ENCODE measurements around the gene ZNF653.
A peak's percentile ranks its signal among the peaks of the same experiment; 100 is the strongest.

Gene ZNF653, protein sequence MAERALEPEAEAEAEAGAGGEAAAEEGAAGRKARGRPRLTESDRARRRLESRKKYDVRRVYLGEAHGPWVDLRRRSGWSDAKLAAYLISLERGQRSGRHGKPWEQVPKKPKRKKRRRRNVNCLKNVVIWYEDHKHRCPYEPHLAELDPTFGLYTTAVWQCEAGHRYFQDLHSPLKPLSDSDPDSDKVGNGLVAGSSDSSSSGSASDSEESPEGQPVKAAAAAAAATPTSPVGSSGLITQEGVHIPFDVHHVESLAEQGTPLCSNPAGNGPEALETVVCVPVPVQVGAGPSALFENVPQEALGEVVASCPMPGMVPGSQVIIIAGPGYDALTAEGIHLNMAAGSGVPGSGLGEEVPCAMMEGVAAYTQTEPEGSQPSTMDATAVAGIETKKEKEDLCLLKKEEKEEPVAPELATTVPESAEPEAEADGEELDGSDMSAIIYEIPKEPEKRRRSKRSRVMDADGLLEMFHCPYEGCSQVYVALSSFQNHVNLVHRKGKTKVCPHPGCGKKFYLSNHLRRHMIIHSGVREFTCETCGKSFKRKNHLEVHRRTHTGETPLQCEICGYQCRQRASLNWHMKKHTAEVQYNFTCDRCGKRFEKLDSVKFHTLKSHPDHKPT

DNA sequence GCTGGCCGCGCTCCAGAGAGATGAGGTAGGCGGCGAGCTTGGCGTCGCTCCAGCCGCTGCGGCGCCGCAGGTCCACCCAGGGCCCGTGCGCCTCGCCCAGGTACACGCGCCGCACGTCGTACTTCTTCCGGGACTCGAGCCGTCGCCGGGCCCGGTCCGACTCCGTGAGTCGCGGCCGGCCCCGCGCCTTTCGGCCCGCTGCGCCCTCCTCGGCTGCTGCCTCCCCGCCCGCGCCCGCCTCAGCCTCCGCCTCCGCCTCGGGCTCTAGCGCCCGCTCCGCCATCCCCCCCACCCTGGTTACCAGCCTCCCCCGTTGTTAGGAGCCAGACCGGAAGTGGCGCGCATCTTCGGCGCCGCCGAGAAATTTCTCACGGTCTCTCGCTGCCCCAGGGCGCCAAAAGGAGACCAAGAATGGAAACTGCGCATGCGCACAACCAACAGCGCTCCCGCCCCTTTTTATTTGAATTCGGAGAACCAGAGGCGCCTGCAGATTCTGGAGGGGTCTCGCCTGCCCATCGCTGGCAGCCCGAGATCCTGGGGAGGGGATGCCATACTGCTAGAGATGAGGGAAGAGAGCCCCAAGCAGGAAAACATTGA lies at the start of gene ZNF653:
TSS of gene ZNF653 (minus strand) at position 336 of the 597 bp plus-strand sequence. CDS start at position 283, 53 bp downstream.
- DNase-seq = peak; percentile 97

DNA sequence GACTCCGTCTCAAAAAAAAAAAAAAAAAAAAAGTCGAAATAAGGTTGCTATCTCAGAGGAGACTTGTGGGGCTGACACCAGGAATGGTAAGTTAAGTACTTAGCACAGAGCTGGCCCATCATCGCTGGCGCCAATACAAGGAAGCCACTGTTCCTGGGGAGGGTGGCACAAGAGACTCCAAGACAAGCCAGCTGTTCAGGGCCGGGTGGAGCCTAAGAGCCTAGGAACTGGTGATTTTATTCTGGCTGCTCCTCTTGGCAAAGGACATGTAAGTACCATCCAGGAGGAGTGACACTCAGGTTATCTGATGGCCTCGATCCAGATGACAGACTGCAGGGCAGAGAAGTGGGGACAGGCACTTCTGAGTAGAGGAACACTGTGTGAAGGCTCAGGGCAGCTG lies 49.6 kb upstream of the ZNF653 start:
- no peak for DNase-seq

DNA sequence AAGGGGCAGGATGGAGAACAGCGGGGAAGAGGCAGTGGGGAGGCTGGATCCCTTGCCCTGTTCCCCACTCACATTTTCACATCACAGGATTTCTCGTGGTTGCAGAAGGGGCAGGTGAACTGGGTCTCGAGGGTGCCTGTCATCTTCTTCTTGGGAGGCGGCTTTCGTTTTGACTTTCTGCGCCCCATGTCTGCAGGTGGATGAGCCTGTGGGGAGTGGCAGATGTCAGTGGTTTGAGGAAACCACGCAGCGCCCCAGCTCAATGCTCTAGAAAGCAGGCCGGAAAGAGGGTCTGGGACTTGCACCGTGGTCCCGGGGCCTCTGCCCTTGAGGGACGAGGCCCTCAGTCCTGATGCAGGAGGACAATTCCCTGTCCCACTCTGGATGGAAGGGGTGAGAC lies 48.5 kb upstream of the ZNF653 start:
- no peak for DNase-seq

DNA sequence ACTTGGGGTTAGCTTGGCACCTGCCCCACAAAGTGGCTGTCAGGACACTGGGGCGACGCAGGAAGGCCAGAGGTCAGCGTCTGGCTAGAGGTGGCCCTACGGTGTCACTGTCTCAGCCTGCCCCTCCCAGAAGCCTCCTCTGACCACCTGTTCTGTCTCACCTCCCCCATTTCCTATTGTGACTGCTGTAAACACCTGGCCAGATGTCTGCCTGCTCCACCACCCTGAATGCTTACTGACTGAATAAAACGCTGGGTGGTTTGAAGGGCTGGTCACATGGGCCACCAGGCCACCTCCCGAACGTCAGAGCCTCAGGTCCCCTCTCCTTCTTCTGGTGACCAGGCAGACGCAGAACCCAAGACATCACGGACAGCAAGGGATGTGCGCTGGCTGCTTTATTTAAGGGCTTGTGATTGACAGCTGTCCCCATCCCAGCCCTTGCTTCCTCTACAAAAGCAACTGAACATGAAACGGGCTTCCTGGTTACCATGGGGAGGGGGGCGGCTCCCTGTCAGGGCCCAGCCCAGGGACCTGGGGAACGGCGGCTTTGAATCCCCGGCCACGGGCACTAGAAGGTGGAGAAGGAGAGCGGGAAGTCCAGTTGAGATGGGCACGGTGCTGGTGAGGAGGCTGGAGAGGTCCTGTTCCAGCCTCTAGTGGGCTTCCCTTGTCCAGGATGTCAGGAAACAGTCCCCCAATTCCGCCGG lies 47.2 kb upstream of the ZNF653 start:
- no peak for DNase-seq

DNA sequence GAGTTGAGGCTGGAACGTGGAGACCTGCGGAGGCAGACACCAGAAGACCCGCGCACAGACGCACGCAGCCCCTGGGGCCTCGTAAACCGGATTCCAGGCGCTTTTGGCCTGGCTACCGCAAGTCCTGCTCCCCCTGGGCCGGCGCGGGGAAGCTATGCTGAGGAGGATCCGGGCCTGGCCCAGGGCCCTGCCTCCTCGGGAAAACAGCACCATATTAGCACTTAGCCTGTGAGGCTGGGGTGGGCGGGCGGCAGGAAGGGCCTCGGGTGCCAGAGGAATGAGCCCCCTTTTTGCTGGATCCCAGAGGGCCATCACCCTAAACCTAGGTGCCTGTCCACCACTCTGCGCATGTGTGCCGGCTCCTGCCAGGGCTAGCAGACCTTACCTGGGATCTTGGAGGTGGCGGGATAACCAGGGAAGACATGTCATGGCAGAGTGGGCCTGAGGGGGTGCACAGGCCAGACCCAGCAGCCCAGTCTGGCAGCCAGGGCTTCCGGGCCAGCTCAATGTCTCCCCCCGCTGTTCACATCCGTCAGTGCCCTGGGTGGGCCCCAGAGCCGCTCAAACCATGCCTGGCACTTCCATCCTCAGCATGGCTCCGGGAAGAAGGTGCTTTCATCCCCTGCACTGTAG lies 46.1 kb upstream of the ZNF653 start:
- no peak for DNase-seq

DNA sequence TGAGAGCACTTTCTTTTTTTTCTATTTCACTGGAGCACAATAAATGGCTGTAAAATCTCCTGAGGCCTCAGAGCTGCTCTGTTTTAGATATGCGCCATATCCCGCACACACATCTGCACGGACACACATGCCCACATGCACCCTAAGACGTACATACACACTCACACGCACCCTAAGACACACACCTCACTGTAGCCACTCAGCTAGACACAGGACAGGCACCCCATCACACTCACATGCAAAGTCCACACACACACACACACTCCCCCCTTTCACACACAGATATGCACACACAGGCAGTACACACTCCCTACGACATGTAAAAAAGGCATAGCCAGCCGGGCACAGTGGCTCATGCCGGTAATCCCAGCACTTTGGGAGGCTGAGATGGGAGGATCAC lies 44.6 kb upstream of the ZNF653 start:
- no peak for DNase-seq

DNA sequence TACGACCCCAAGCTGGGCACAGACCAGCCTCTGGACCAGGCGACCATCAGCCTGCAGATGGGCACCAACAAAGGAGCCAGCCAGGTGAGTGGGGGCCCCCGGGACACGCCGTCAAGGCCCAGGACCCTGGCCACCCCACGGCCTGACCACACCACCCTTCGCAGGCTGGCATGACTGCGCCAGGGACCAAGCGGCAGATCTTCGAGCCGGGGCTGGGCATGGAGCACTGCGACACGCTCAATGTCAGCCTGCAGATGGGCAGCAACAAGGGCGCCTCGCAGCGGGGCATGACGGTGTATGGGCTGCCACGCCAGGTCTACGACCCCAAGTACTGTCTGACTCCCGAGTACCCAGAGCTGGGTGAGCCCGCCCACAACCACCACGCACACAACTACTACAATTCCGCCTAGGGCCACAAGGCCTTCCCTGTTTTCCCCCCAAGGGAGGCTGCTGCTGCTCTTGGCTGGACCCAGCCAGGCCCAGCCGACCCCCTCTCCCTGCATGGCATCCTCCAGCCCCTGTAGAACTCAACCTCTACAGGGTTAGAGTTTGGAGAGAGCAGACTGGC lies 43.8 kb upstream of the ZNF653 start:
- no peak for DNase-seq

DNA sequence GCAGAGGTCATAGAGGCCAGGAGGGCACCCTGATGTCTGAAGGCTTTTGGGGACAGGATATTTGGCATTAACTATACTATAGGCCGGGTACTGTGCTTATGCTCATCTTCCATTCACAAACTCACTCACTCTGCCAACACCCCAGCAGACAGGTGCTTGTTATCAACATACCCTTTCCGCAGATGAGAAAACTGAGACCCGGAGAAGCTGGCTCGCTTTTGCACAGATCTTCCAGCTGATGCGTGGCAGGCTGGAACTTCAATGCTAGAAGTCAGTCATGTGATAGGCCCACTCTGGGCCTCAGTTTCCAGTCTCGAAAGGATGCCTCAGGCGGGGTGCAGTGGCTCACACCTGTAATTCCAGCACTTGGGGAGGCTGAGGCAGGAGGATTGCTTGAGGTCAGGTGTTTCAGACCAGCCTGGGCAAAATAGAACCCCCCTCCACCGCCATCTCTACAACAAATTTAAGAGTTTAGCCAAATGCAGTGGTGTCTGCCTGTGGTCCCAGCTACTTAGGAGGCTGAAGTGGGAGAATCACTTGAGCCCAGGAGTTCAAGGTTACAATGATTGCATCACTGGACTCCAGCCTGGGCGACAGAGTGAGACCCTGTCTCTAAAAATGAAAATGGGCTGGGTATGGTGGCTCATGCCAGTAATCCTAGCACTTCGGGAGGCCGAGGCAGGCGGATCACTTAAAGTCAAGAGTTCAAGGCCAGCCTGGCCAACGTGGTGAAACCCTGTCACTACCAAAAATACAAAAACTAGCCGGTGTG lies 42.5 kb upstream of the ZNF653 start:
- no peak for DNase-seq

DNA sequence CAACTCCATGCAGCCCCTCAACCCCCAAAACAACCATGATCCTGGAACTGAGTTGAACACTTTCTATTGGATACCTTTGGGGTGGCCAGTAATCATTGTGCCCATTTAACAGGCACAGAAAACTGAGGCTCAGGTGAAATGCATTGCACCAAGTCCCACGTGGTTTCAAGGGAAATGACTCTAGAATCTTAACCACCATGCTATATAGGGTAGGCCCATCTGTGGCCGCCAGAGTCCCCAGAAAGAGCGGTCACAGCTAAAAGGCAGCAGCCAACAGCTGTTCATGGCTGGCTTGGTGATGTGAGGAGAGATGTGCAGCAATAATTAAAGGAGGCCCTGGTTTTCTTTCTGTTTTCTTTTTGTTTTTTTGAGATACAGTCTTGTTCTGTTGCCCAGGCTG lies 35.6 kb upstream of the ZNF653 start:
- DNase-seq = no peak

DNA sequence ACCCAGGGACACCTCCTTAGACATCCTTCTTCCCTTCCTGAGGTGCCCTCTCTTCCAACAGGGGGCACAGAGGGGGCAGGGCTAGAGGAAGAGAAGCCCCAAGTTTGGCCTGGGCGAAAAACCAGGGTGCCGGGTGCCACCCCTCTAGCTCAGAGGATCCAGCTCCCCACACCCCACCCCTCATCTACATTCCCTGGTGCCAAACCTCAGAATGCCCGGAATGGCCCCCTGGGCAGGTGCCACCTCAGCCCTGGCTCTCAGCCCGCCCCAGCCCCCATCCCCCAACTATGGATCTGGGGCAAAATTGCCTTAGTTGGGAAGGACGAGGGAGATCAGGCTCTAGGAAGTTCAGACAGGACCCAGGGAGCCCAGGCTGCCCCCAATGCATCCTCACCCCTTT lies 35.0 kb upstream of the ZNF653 start:
- DNase-seq = no peak

DNA sequence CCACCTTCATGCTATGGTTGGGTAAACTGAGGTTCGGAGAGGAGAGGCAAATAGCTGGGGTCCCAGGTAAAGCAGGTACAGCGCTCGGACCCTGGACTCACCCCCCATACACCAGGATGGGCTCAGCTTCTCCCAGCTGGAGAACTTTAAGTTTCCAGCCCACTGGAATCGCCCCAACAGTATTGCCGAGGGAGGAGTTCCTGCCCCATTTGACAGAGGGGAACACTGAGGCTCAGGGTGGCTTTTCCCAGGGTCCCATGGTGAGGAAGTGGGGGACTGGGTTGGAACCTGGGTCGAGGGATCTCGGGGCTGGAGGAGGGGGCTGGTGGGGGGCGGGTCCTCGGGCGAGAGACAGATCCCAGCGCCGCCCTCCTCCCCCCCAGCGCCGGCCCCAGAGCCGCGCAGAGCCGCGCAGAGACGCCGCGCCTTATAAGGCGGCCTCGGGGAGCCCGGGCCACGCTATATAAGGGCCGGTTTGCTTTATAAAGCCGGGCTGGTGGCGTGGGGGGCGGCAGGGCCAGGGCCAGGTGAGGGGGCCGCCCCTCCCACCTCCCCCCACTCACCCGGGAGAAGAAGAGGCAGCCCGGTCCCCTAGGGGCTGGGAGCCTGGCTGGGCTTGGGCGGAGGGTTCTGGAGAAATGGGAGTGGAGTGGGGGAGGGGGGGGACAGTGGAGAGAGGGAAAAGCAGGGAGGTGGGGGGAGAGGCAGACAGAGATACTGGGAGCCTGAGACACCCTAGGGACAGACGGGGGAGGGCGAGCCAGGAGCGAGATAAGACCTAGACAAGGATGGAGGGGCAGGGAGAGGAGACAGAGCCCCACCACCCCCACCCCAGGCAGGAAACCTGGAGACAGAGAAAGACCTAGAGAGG lies 34.1 kb upstream of the ZNF653 start:
- DNase-seq = no peak

DNA sequence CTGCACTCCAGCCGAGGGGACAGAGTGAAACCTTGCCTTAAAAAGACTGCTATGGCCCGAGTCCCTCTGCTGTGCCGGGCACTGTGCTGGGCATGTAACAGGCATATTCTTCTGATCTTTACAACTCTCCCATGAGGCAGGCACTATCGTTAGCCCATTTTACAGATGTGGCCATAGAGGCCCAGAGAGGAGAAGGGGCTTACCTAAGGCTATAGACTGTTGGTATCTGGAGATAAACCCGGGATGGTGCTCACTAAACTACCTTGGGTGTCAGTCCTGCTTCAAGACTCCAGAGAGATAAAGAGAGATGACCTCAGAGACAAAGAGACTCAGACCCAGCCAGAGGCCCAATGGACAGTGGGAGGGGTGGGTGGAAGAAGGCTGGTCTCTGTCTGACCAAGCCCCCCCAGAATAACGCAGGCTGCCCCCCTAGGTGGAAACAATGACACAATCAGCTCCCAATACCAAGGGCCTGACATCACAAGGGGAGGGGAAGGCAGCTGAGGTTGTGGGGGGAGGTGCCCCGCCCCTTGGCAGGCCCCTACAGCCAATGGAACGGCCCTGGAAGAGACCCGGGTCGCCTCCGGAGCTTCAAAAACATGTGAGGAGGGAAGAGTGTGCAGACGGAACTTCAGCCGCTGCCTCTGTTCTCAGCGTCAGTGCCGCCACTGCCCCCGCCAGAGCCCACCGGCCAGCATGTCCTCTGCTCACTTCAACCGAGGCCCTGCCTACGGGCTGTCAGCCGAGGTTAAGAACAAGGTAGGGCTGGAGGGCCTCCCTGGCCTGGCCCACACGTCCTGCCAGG lies 32.8 kb upstream of the ZNF653 start, which contains the start of gene CNN1:
TSS of gene CNN1 (plus strand) at position 620 of the 805 bp plus-strand sequence. CDS start at position 697, 77 bp downstream.
- no peak for DNase-seq

DNA sequence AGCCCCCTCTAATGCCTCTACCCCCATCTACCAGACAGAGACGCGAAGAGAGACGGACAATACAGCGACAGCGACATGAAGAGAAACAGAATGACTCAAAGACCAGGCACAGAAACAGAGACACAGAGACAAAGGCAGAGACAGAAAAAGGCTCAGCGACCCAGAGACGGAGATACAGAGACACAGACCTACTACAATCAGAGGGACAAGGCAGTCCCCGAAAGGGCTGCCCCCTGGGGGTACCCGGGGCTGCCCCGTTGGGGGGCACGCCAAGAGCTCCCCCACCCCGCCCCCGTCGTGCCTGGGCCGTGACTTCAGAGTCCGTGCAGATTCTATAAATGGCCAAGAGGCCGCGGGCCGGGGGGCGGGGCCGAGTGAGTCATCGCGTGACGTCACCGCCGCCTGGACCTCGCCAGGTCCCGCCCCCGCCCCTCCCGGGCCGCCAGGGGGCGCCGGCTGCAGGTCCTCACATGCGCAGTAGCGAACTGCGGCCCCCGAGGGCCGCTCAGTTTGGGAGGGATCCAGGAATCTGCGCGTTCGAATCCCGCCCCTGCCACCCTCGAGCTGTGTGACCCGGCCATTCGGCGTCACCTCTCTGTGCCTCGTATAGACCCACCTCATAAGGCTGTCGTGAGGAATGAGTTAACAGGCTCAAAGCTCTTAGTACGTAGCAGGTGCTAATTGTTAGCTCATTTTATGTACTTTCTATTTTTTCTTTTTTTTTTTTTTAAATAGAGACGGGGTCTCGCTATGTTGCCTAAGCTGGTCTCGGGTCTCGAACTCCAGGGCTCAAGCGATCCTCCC lies 30.4 kb upstream of the ZNF653 start:
- peak; percentile 85 for DNase-seq

DNA sequence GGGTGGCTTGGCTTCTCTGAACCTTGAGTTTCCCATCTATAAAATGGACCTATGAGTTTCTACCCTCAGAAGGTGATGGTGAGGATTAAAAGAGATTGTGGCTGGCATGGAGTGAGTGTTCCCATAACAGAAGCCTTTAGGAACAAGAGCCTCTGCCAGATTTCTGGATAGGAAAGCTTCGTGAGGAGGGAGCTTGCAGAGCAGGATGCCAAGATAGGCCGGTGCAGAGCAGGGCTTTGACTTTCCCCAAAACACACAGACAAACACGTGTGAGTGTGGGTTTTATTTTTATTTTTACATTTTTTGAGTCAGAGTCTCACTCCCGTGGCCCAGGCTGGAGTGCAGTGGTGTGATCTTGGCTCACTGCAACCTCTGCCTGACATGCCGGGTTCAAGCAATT lies 29.3 kb upstream of the ZNF653 start:
- no peak for DNase-seq

DNA sequence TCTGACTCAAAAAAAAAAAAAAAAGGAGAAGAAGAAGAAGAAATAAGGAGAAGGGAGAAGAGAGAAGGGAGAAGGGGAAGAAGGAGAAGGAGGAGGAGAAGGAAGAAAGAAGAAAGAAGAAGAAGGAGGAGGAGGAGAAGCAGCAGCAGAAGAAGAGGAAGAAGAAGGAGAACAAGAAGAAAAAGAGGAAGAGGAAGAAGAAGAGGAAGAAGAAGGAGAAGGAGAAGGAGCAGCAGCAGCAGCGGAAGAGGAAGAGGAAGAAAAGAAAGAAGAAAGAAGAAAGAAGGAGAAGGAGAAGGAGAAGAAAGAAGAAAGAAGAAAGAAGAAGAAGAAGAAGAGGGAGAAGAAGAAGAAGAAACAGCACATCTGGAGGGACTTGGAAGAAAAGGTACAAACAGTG lies 28.9 kb upstream of the ZNF653 start:
- DNase-seq = no peak

DNA sequence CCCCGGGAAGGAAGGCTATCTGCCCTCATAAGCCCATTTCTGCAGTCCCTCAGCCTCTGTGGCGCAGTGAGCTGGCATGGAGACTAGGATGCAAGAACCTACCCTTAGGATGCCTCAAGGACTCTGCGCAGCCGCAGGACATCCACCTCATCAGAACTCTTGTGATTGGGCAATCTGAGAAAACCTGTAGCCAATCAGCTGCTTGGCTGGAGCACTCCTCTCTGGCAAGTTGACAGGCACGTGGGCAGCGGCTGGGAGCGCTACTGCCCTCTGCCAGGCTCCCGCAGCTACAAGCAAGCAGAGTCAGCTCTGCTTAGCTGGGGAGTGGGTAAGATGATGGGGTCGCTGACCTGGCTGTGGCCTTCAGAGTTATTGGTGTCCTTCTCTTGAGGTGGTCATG lies 24.8 kb upstream of the ZNF653 start:
- DNase-seq = peak; percentile 96

DNA sequence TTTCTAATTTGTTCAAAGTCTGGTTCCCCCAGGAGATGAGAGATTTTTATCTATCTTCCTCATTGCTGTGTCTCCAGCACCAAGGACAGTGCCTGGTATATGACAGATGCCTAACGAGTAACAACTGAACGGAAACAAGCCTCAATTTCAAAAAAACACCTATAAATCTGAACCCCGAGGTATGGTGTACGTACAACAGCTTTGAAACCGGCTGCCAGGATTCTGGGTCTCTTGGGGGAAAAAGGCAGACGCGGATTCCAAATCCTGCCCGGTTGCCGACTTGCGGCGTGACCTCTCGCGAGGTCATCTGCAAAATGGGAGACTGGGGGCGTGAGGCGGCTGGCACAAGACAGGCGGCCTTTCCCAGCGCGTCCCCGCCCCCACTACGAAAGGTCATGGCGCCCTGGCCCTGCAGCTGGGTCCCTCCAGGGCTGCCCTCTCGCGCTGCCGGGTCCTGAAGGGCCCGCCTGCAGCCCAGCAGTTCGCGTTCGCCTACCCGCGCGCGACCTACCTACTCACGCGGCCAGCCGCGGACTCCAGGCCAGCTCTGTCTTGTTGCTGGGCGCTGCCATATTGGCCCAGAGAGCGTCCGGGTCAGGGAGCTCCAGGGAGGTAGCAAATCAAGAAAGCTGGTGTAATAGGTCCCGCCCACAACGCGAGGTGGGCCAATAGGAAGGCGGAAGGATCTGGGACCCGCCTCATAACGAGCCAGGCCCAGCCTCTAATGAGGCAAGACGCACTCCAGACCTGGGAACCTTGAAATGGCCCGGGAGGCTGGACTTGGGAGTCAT lies 23.1 kb upstream of the ZNF653 start, which contains the start of gene ECSIT:
TSS of gene ECSIT (minus strand) at position 584 of the 791 bp plus-strand sequence. CDS start 9,964 bp downstream, outside the sequence.
- peak; percentile 99 for DNase-seq

DNA sequence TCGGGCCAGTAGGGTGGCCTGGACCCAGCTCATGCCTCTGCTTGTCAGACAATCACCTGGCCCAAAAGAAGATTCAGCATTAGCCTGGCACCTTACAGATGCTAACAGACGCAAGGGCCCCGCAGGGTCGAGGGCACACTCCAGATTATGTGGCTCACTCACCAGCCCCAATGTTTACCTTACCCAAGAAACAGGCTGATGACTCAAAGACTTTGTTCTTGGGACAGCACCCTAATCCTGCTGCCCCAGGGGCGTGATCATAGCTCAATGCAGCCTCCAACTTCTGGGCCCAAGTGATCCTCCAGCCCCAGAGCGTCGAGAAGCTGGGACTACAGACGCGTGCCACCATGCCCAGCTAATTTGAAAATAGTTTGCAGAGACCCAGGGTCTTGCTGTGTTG lies 13.5 kb upstream of the ZNF653 start:
- no peak for DNase-seq
